ENCODE data around the gene STIMATE. TPM values are rescaled to one million over a fixed set of nuclear protein-coding genes. Genes with fewer than 3 reads are reported as not detected.

STIMATE gene
- total RNA-seq, 3 donors from 2014 or later (not counting 1 experiment from before 2014, with no cell fraction given), result 24.6 to 35.0 (median 33.1) TPM

- DNase-seq, result no peak
- ATAC-seq, result no peak
- Mint-ChIP-seq H3K4me1 (no peaks in the 10 kb centered on the region), H3K9me3 (no peaks in the 10 kb centered on the region), H3K27me3 (ENCODE audit: low read depth in 2 of 2) (no peaks in the 10 kb centered on the region), H3K4me3 (no peak overlapping the region), H3K36me3 (peaks cover 9% of the 10 kb centered on the region), H3K27ac (no peak overlapping the region)
- no peaks in the 10 kb centered on the region for H3K27me3 ChIP-seq (ENCODE audit: control insufficient read depth, insufficient read depth, low read length)
- TF ChIP-seq CTCF (IDR thresholded peaks at IDR 0.05), result no peak
- H3K4me3 ChIP-seq (ENCODE audit: low read length), result no peak overlapping the region
- 100% methylated on average over 3 of the region's 3 CpGs for WGBS (ENCODE audit: insufficient coverage)
- H3K4me1 ChIP-seq (ENCODE audit: control insufficient read depth, insufficient read depth, low read length), result no peaks in the 10 kb centered on the region
- no peaks in the 10 kb centered on the region for H3K9me3 ChIP-seq (ENCODE audit: control insufficient read depth, insufficient read depth, low read length)
- H3K36me3 ChIP-seq (ENCODE audit: control insufficient read depth, insufficient read depth, low read length), result peaks cover 57% of the 10 kb centered on the region
- no peak overlapping the region for H3K27ac ChIP-seq (ENCODE audit: low read length)
- intact Hi-C loops (cut with micrococcal nuclease), result no loop called here
These were observed 19.7 kb upstream of the STIMATE start for GRCh38 chr3:52917044-52917443.

- Histone ChIP-seq H3K27me3 (ENCODE audit: control insufficient read depth, insufficient read depth, low read length) (no peaks in the 10 kb centered on the region), H3K9me3 (ENCODE audit: control insufficient read depth, insufficient read depth, low read length) (no peaks in the 10 kb centered on the region), H3K4me1 (ENCODE audit: control insufficient read depth, insufficient read depth, low read length) (no peaks in the 10 kb centered on the region), H3K4me3 (ENCODE audit: low read length) (no peak overlapping the region), H3K27ac (ENCODE audit: low read length) (no peak overlapping the region), H3K36me3 (ENCODE audit: control insufficient read depth, insufficient read depth, low read length) (peaks cover 49% of the 10 kb centered on the region)
- no peak for ATAC-seq
- intact Hi-C loops (cut with micrococcal nuclease), result no loop called here
- no peak for TF ChIP-seq CTCF (IDR thresholded peaks at IDR 0.05)
- H3K27ac Mint-ChIP-seq, result no peak overlapping the region
- H3K9me3 Mint-ChIP-seq, result no peaks in the 10 kb centered on the region
- 97% methylated on average over 5 of the region's 6 CpGs for WGBS (ENCODE audit: insufficient coverage)
- DNase-seq, result no peak
- peaks cover 9% of the 10 kb centered on the region for H3K36me3 Mint-ChIP-seq
- no peaks in the 10 kb centered on the region for H3K4me1 Mint-ChIP-seq
- H3K4me3 Mint-ChIP-seq, result no peak overlapping the region
- no peaks in the 10 kb centered on the region for H3K27me3 Mint-ChIP-seq (ENCODE audit: low read depth in 2 of 2)
These were observed 17.9 kb upstream of the STIMATE start for GRCh38 chr3:52915294-52915693.

- Histone ChIP-seq H3K9me3 (ENCODE audit: control insufficient read depth, insufficient read depth, low read length) (no peaks in the 10 kb centered on the region), H3K27me3 (ENCODE audit: control insufficient read depth, insufficient read depth, low read length) (no peaks in the 10 kb centered on the region), H3K36me3 (ENCODE audit: control insufficient read depth, insufficient read depth, low read length) (peaks cover 39% of the 10 kb centered on the region), H3K27ac (ENCODE audit: low read length) (no peak overlapping the region), H3K4me1 (ENCODE audit: control insufficient read depth, insufficient read depth, low read length) (no peaks in the 10 kb centered on the region), H3K4me3 (ENCODE audit: low read length) (no peak overlapping the region)
- Mint-ChIP-seq H3K27me3 (ENCODE audit: low read depth in 2 of 2) (no peaks in the 10 kb centered on the region), H3K27ac (no peak overlapping the region), H3K4me1 (no peaks in the 10 kb centered on the region), H3K4me3 (no peak overlapping the region), H3K9me3 (no peaks in the 10 kb centered on the region), H3K36me3 (no peaks in the 10 kb centered on the region)
- intact Hi-C loops (cut with micrococcal nuclease), result no loop called here
- WGBS (ENCODE audit: insufficient coverage), result 85% methylated on average over 5 of the region's 9 CpGs
- no peak for TF ChIP-seq CTCF (IDR thresholded peaks at IDR 0.05)
- ATAC-seq (no peak), DNase-seq (no peak)
These were observed 15.8 kb upstream of the STIMATE start for GRCh38 chr3:52912885-52913731.

- no peak for DNase-seq
- H3K9me3 ChIP-seq (ENCODE audit: control insufficient read depth, insufficient read depth, low read length), result no peaks in the 10 kb centered on the region
- no peak overlapping the region for H3K27ac Mint-ChIP-seq
- H3K9me3 Mint-ChIP-seq, result no peaks in the 10 kb centered on the region
- TF ChIP-seq CTCF (IDR thresholded peaks at IDR 0.05), result no peak
- H3K4me3 Mint-ChIP-seq, result no peak overlapping the region
- H3K4me1 Mint-ChIP-seq, result no peaks in the 10 kb centered on the region
- no peaks in the 10 kb centered on the region for H3K27me3 Mint-ChIP-seq (ENCODE audit: low read depth in 2 of 2)
- peaks cover 47% of the 10 kb centered on the region for H3K36me3 ChIP-seq (ENCODE audit: control insufficient read depth, insufficient read depth, low read length)
- 96% methylated on average over 5 of the region's 6 CpGs for WGBS (ENCODE audit: insufficient coverage)
- H3K27ac ChIP-seq (ENCODE audit: low read length), result no peak overlapping the region
- no peak overlapping the region for H3K4me3 ChIP-seq (ENCODE audit: low read length)
- peaks cover 3% of the 10 kb centered on the region for H3K36me3 Mint-ChIP-seq
- no peak for ATAC-seq
- intact Hi-C loops (cut with micrococcal nuclease), result no loop called here
- H3K27me3 ChIP-seq (ENCODE audit: control insufficient read depth, insufficient read depth, low read length), result no peaks in the 10 kb centered on the region
- H3K4me1 ChIP-seq (ENCODE audit: control insufficient read depth, insufficient read depth, low read length), result no peaks in the 10 kb centered on the region
These were observed 13.5 kb upstream of the STIMATE start for GRCh38 chr3:52910823-52911222.

All from natural killer cell (primary cell).